ENCODE data around the gene STXBP6.

- TF ChIP-seq, protein P1, sequence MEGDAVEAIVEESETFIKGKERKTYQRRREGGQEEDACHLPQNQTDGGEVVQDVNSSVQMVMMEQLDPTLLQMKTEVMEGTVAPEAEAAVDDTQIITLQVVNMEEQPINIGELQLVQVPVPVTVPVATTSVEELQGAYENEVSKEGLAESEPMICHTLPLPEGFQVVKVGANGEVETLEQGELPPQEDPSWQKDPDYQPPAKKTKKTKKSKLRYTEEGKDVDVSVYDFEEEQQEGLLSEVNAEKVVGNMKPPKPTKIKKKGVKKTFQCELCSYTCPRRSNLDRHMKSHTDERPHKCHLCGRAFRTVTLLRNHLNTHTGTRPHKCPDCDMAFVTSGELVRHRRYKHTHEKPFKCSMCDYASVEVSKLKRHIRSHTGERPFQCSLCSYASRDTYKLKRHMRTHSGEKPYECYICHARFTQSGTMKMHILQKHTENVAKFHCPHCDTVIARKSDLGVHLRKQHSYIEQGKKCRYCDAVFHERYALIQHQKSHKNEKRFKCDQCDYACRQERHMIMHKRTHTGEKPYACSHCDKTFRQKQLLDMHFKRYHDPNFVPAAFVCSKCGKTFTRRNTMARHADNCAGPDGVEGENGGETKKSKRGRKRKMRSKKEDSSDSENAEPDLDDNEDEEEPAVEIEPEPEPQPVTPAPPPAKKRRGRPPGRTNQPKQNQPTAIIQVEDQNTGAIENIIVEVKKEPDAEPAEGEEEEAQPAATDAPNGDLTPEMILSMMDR (IDR thresholded peaks at IDR 0.05; ENCODE audit: insufficient read depth, low read length), result no peak
- TF ChIP-seq REST (IDR thresholded peaks at IDR 0.05; ENCODE audit: insufficient replicate concordance, low read depth) (no peak), GABPA (IDR thresholded peaks at IDR 0.05; ENCODE audit: low read depth) (no peak), POLR2AphosphoS5 (IDR thresholded peaks at IDR 0.05; ENCODE audit: low read depth) (no peak)
Measured at GRCh38 chr14:24908592-24909236, 141.2 kb downstream of the STXBP6 start.
